ENCODE data around the gene NAGPA. TPM values are rescaled to one million over a fixed set of nuclear protein-coding genes. Genes with fewer than 3 reads are reported as not detected.

Gene NAGPA
- total RNA-seq, 2 donors from 2014 or later: 12.7 to 14.0 TPM

- Histone ChIP-seq H3K27me3 (ENCODE audit: control insufficient read depth, insufficient read depth, low read length, poor library complexity, severe bottlenecking) (peaks cover 34% of the 10 kb centered on the region), H3K4me3 (ENCODE audit: low read length) (no peak overlapping the region), H3K4me1 (ENCODE audit: control insufficient read depth, insufficient read depth, low read length) (no peaks in the 10 kb centered on the region), H3K36me3 (ENCODE audit: control insufficient read depth, insufficient read depth, low read length) (no peaks in the 10 kb centered on the region), H3K27ac (ENCODE audit: low read depth, low read length) (no peak overlapping the region), H3K9me3 (ENCODE audit: control insufficient read depth, low read length) (no peaks in the 10 kb centered on the region), H3K9ac (ENCODE audit: extremely low read depth, low read length, poor library complexity, severe bottlenecking) (no peak overlapping the region)
- no peak for TF ChIP-seq CTCF (conservative IDR thresholded peaks at IDR 0.05)
- H3K4me1 Mint-ChIP-seq: no peaks in the 10 kb centered on the region
- no peaks in the 10 kb centered on the region for H3K9me3 Mint-ChIP-seq
- no peaks in the 10 kb centered on the region for H3K36me3 Mint-ChIP-seq (ENCODE audit: low read depth)
- no peak for DNase-seq
- H3K4me3 Mint-ChIP-seq: no peak overlapping the region
- no peak overlapping the region for H3K27ac Mint-ChIP-seq
- 86 to 91% methylated on average over 7 of the region's 7 CpGs for WGBS, 2 experiments (ENCODE audit: insufficient coverage in 1 of 2, insufficient read length in 1 of 2)
- H3K27me3 Mint-ChIP-seq (ENCODE audit: insufficient read depth): peaks cover 52% of the 10 kb centered on the region
Measured at GRCh38 chr16:5001571-5001970, 32.2 kb downstream of the NAGPA start.

- DNase-seq: no peak
- Mint-ChIP-seq H3K9me3 (no peaks in the 10 kb centered on the region), H3K27me3 (ENCODE audit: insufficient read depth) (peaks cover 49% of the 10 kb centered on the region), H3K4me3 (no peak overlapping the region), H3K27ac (no peak overlapping the region), H3K4me1 (no peaks in the 10 kb centered on the region), H3K36me3 (ENCODE audit: low read depth) (no peaks in the 10 kb centered on the region)
- Histone ChIP-seq H3K4me3 (ENCODE audit: low read length) (no peak overlapping the region), H3K9ac (ENCODE audit: extremely low read depth, low read length, poor library complexity, severe bottlenecking) (no peak overlapping the region), H3K36me3 (ENCODE audit: control insufficient read depth, insufficient read depth, low read length) (no peaks in the 10 kb centered on the region), H3K9me3 (ENCODE audit: control insufficient read depth, low read length) (no peaks in the 10 kb centered on the region), H3K4me1 (ENCODE audit: control insufficient read depth, insufficient read depth, low read length) (no peaks in the 10 kb centered on the region), H3K27ac (ENCODE audit: low read depth, low read length) (no peak overlapping the region), H3K27me3 (ENCODE audit: control insufficient read depth, insufficient read depth, low read length, poor library complexity, severe bottlenecking) (peaks cover 25% of the 10 kb centered on the region)
- WGBS, 2 experiments (ENCODE audit: insufficient coverage in 1 of 2, insufficient read length in 1 of 2): 93% methylated on average over 9 to 19 of the region's 19 CpGs
- no peak for TF ChIP-seq CTCF (conservative IDR thresholded peaks at IDR 0.05)
Measured at GRCh38 chr16:5000573-5001001, 33.1 kb downstream of the NAGPA start.

- no peaks in the 10 kb centered on the region for H3K9me3 ChIP-seq (ENCODE audit: control insufficient read depth, low read length)
- no peak for TF ChIP-seq CTCF (conservative IDR thresholded peaks at IDR 0.05)
- no peaks in the 10 kb centered on the region for H3K36me3 ChIP-seq (ENCODE audit: control insufficient read depth, insufficient read depth, low read length)
- H3K4me3 ChIP-seq (ENCODE audit: low read length): no peak overlapping the region
- peaks cover 13% of the 10 kb centered on the region for H3K27me3 Mint-ChIP-seq (ENCODE audit: insufficient read depth)
- no peaks in the 10 kb centered on the region for H3K4me1 Mint-ChIP-seq
- WGBS, 2 experiments (ENCODE audit: insufficient coverage in 1 of 2, insufficient read length in 1 of 2): 80 to 81% methylated on average over 15 to 17 of the region's 18 CpGs
- H3K4me1 ChIP-seq (ENCODE audit: control insufficient read depth, insufficient read depth, low read length): no peaks in the 10 kb centered on the region
- no peak overlapping the region for H3K9ac ChIP-seq (ENCODE audit: extremely low read depth, low read length, poor library complexity, severe bottlenecking)
- no peak overlapping the region for H3K27ac Mint-ChIP-seq
- H3K36me3 Mint-ChIP-seq (ENCODE audit: low read depth): no peaks in the 10 kb centered on the region
- no peaks in the 10 kb centered on the region for H3K9me3 Mint-ChIP-seq
- H3K27ac ChIP-seq (ENCODE audit: low read depth, low read length): peak overlapping the region; percentile 32
- DNase-seq: no peak
- peaks cover 7% of the 10 kb centered on the region for H3K27me3 ChIP-seq (ENCODE audit: control insufficient read depth, insufficient read depth, low read length, poor library complexity, severe bottlenecking)
- H3K4me3 Mint-ChIP-seq: no peak overlapping the region
Measured at GRCh38 chr16:4994719-4995434, 38.9 kb downstream of the NAGPA start.

All from endodermal cell (in vitro differentiated cells).